HG02970 (cell line): Measurements from ENCODE around the gene NOTCH1.

Source experiments
- ATAC-seq: cut with Tn5 transposase; IDR thresholded peaks from one replicate; pipeline ENCODE4 v1.9.1; 2021; ENCODE audit warnings: mild to moderate bottlenecking, moderate library complexity, moderate number of reproducible peaks; ENCODE audit not compliant: unreplicated experiment, low FRiP score

Gene NOTCH1

DNA sequence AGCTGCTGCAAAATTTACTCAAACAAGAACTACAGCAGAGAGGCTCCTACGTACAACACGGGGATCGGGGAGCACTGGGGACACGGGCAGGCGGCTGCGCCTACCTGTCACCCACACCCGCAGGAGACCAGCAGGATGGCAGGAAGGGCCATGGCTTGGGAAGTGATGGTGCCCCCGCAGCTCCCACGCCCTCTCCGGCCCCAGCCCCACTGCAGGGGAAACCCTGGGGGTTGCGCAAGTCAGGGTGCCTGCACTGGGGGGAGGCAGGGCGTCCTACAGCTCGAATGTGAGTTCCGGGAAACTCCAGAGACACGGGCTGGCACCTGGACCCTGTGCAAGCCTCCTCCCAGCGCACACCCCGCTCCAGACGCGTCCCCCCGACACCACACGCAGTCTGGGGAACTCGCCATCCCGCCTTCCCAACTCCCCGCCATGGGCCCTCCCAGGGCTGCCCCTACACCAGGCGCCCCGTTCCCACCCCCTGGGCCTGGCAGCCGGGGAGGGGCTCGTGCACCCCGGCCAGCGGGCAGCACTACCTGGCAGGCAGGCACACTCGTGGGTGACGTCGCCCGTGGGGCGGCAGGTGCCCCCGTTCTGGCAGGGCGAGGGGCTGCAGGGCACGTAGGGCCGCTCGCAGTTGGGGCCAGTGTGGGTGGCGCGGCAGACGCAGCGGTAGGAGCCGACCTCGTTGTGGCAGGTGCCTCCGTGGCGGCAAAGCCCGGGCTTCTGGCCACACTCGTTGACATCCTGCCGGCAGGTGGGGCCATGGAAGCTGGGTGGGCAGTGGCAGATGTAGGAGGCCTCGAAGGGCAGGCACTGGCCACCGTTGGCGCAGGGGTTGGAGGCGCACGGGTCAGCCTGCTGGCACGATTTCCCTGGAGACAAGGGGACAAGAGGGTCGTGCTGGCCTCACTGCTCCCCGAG, 23.3 kb downstream of the NOTCH1 start:
- ATAC-seq, result no peak

DNA sequence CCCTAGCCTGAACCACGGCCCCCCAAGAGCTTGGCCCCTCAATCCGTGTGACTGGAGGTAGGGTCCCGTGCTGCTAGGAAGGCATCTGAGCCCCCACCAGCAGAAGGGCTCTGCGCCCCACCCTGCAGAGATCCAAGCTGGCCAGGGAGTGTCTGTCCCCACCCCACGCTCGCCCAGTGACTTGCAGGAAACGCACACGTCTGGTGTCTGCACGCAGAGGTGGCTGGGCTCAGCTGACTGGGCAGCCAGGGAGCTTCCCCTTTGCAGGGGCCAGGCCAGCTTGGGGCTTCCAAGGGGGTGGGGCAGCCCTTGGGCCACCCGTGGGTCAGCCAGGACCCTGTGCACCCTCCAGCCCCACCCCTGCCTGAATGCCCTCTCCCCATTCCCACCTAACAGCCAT, 24.3 kb downstream of the NOTCH1 start:
- ATAC-seq, result no peak

DNA sequence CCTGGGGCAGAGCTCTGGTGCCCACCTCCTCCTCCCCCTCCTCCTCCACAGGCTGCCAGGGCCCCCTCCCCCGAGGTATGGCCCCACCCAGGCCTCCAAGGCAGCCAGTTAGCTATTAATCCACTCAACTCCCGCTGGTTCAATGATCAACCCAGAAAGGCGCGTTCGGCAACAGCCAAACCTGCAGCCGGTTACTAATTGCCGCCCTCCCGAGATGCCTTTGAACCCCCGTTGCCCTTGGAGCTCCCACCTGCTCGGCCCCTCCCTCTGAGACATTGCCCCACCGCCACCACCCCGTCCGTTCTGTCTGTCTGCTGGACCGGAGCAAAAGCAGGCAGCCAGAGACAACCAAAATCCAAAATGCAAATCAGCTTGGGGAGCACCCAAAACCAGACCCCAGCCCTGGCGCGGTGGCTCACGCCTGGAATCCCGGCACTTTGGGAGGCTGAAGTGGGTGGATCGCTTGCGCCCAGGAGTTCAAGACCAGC, 25.8 kb downstream of the NOTCH1 start:
- no peak for ATAC-seq

DNA sequence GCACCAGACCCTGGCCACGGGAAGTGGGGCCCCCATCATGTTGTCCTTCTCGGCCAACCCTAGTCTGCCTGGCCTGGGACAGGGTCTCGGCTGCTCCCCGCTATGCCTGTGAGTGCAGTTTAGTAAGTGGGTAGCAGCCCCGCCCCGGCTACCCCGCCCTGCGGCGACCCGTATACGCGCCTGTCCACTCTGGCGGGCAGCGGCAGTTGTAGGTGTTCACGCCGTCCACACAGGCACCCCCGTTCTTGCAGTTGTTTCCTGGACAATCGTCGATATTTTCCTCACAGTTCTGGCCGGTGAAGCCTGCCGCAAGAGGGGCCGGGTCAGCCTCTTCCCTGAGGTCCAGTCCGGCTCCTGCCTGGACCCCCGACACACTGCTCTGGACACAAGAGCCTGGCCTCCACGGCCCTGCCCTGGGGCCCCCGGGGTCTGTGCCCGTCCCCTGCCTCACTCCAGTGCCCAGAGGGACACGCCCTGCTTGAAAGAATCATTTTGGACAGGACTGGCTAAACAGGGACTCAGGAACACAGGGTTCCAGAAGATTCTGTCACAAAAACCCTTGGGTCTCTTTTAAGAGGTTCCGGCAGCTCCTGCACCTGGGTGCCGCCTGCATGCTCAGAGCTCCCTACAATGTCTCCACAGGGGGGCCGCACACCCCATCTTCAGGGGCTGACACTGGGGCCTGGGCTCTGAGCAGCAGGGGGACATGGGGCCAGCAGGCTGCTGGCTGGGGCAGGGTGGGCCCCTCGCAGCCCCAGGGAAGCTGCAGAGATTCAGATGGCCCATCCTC, 26.4 kb downstream of the NOTCH1 start:
- no peak for ATAC-seq

DNA sequence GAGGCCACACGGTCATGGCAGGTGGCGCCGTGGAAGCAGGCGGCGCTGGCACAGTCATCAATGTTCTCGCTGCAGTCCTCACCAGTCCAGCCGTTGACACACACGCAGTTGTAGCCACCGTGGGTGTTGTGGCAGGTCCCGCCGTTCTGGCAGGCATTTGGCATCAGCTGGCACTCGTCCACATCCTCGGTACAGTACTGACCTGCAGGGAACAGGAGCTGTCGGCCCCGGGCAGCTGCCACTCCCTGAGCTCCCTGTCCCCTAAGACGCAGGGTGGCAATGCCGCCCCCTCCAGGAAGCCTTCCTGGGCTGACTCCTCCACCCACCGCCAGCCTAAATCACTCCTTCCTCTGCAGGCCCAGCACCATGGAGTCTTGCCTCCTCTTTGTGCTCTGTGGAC, 27.2 kb downstream of the NOTCH1 start:
- no peak for ATAC-seq

DNA sequence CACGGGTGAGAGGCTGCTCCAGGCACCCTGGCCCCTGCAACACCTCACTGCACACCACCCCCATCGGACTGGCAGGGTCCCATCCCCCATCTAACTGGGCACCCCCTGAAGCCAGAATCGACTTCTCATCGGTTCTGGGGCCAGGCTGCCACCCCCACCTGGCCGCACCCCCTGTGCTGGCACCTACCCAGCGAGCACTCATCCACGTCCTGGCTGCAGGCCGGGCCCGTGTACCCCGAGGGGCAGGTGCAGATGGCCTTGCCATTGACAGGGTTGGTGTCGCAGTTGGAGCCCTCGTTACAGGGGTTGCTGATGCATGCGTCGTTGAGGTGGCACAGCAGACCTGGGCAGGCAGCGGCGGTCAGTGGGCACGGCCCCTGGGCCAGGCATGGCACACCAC, 27.9 kb downstream of the NOTCH1 start:
- ATAC-seq, result no peak

DNA sequence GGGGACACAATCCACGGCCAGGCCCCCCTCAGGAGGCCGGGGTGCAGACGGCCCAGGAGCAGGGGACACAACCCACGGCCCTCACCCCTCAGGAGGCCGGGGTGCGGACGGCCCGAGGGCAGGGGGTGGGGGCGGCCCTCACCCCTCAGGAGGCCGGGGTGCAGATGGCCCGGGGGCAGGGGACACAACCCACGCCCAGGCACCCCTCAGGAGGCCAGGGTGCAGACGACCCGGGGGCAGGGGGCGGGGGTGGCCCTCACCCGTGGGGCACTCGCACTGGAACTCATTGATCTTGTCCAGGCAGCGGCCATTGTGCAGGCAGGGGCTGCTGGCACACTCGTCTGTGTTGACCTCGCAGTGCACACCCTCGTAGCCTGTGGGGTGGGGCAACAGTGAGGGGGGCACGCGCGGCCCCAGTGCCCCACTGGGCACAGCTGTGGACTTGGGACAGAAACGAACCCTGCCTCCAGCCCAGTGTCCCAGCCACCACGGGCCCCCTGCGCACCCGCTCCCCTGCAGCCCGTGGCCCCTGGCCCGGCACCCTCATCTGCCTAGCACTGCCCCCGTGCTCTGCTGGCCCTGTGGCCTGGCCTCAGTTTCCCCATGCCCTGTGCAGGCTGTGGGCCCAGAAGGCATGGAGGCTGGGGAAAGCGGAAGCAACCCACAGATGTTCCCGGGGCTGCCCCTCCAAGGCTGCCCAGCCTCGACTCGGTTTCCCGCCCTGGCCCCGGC, 28.7 kb downstream of the NOTCH1 start:
- ATAC-seq, result no peak

DNA sequence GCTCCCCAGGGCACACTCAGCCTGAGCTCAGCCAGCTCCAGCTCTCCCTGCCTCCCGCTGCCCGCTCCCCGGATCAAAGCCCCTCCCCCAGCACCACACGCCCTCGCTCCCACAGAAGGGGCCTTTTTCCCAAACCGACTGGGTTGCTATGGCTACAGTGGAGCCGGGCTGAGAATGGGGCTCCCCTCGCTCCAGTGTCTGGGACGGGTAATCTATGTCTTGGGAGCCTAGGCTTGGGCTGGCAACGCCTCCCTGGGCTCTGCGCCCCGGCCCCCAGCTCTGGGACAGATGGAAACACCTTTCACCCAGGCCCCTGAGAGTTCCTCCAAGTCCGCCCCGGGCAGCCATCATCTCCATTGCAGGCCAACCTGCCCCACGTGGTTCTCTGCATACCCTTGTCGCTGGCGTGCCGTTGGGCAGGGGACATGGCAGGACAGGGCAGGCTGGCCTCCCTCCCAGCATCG, 29.6 kb downstream of the NOTCH1 start:
- no peak for ATAC-seq

DNA sequence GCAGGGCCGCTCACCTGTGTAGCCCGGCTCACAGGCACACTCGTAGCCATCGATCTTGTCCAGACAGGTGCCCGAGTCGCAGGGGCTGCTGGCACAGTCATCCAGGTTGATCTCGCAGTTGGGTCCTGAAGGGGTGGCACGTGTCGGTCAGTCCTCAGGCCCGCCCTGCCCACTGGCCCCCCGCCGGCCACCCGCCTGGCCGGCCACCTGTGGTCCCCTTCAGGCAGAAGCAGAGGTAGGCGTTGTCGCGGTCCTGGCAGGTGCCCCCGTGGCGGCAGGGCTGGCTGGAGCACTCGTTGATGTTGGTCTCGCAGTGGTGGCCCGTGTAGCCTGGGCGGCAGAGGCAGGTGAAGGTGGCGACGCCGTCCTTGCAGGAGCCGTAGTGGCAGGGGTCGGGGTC, 30.6 kb downstream of the NOTCH1 start:
- ATAC-seq, result no peak

DNA sequence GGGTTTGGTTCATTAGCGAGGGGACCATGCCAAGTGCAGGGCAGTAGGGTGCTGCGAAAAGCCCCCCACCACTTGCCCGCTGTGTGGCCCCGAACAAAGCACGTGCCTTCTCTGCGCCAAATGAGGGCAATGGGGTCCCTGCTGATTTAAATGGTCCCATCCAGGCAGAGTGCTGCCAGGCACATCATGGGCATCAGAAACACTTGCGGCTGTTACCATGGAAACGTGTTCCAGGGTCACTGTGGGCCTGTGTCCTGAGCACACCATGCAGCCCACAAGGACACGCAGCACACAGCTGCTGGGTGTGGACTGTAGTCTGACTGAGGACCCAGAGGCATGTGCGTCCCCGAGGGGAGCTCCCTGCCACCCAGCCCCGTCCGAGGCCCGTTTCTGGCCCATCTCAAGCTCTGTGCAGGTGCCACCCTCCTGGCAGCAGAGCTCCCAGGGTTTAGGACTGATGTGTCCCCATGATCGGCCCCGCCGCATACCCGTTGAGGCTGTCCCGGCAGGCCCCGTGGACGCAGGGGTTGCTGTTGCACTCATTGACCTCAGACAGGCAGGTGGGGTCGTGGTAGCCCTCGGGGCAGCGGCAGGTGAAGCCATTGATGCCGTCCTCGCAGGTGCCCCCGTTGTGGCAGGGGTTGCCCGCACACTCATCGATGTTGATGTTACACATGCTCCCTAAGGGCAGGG, 31.7 kb downstream of the NOTCH1 start:
- ATAC-seq, result no peak

DNA sequence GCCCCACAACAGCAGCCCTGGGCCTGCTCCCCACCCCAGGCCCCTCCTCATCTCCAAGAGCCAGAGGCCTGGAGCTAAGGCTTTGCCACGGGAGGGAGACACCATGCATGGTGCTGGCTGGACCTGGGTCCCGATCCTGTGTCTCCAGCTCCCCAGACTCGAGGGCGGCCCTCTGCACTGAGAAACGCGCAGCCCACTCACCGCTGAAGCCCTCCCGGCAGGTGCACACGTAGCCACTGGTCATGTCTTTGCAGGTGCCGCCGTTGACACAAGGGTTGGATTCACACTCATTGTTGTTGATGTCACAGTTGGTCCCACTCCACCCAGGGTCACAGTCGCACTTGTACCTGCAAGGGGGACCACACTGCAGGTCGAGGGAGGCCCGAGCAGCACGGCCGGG, 32.7 kb downstream of the NOTCH1 start:
- no peak for ATAC-seq

DNA sequence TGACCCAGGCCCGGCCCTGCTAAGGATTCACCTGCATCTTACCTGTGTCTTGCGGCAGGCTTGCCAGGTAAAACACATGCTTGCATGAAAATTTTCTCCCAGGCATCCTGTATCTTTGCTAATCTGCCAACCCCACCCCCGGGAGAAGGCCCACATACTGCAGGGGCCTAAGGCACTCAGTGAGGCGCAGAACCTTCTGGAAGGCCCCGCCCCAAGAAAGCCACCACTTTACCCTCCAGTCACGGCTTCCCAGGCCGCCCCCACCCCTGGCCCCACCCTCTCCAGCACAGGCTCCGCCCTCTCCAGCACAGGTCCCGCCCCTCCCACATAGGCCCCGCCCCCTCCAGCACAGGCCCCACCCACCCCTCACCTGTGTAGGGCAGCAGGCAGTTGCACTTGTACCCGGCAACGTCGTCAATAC, 33.2 kb downstream of the NOTCH1 start:
- no peak for ATAC-seq

DNA sequence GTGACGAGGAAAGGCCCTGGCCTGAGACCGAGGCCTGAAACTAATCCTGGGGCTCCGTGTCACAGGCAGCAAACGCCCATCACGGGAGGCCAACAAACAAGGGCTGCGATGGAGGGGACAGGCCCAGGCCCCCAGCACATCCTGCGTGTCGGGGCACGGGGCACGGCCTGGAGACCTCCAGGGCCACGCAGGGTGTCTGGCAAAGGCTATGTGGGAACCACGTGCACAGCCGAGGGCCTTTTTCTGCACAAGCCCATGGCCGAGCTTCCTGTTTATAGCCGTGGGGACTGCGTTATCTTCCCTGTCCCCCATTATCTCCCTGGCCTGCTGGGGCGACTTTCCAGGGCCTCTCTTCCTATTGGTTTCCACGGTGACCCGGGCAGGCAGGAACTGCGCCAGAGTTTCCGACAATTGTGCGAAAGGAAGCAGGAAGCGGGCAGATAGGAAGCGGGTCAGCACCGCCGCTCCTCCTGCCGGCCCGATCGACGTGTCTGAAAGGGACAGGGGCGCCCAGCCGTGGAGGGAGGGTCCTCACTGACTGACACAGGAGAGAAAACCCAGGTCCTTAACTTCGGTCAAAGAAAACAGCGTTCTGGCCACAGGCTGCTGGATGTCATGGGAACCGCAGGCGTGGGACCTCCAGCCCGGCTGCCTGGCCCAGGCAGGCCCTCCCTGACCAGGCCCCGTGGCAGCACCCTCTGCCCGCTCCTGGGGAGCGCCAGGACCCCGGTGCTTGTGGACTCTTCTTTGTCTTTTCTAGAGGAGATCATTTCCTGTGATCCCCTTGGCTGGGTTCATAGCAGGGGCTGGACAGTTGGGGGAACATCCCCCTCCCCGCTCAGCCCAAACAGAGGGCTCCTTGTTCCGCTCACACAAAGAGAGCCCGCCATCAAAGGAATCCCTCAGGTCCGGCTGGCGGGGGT, 33.9 kb downstream of the NOTCH1 start:
- no peak for ATAC-seq

DNA sequence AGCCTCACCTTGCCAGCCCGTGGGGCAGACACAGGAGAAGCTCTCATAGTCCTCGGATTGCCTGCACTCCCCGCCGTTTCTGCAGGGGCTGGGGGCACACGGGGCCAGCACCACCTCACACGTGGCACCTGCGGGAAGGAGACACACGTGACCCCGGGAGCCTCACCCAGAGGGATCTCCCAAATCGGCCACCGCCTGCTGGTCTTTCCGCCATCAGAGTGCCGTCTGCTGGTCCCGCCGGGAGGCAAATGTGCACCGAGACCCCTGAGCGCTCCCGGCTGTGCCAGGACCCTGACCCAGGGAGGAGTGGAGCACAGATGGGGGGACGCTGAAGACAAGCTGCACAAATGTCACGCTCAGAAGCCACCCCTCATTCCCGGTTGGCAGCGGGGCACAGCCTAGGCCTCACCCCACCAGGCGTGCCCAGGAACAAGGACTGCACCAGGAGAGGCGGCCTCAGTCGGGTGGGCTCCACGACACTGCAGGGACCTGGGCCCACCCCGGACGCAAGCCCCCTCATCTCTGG, 34.6 kb downstream of the NOTCH1 start:
- ATAC-seq, result no peak

DNA sequence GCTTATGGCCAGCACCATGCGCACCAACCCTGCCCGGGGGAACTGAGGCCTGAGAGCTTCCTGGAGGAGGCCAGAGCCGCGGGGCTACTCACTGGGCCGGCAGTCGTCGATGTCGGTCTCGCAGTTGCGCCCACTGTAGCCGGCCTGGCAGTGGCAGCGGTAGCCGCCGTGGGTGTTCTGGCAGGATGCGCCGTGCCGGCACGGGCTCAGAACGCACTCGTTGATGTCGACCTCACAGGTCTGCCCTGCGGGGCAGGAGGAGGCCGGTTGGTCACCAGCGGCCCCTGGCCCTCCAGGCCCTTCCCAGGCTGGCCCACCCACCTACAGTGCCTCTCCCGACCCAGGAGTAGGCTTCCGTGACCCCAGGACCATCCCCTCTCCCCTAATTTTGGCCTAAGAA, 35.3 kb downstream of the NOTCH1 start:
- ATAC-seq, result no peak

DNA sequence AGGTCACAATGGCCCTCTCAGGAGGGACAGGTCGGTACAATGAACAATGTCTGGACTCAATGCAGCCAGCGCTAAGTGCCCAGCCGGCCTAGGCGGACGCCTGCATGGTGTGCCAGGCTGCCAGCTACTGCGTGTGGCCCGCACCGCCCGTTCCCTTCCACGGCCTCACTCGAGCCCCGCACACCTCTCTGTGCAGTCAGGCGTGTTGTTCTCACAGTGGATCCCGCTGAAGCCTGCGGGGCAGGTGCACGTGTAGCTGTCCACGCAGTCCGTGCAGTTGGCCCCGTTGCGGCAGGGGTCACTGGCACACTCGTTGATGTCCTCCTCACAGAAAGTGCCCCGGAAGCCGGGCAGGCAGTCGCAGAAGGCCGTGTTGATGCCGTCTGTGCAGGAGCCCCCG, 36.3 kb downstream of the NOTCH1 start:
- ATAC-seq, result no peak

DNA sequence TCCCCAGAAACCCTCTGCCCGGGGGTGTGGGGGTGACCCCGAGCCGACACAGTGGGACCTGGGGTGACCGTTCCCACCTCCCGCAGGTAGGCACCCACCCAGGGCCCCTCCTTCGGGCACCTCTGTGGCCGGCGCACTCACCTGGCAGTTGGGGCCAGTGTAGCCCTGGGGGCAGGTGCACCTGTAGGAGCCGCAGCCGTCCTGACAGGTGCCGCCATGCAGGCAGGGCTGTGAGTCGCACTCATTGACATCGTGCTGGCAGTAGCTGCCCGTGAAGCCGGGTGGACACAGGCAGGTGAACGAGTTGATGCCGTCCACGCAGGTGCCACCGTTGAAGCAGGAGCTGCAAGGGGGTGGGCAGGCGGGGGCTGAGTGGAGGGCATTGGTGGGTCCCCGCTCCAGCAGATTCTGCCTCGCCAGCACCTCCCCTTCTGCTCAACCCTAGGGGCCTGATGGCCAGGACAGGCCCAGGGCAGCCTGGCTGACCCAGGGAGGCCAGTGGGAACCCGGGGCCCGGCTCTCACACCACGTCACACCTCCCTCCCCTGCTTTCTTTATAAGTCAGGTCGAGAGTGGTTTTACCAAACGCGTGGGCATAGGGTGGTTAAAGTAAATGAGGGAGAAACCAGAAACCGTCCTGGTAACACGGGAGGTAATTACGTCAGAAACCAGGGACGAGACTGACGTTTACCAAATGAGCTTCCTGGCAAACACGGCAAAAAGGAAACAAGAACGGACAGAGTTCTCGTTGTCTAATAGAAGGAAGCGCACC, 36.9 kb downstream of the NOTCH1 start:
- no peak for ATAC-seq

DNA sequence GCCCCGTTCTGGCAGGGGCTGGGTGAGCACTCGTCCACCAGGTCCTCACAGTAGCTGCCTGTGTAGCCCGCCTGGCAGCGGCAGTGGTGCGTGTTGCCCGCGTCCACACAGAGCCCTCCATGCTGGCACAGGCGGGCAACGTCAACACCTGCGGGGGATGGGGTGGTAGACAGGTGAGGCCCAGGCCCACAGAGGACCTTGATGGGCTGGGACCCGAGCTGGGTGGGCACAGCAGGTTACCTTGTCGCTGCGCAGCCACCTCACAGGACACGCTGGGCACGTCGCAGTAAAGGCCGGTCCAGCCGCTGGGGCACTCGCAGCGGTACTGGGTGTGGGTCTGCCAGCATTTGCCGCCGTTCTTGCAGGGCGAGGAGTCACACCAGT, 37.9 kb downstream of the NOTCH1 start:
- no peak for ATAC-seq
